HCT116 (cell line): ENCODE results near the gene CDH23.

Source experiments
- CTCF ChIP-seq, 3 experiments: fragments of 200-600 bp in 1 of 3; sonication (generic) in 1 of 3; IDR thresholded peaks in 2 of 3; conservative IDR thresholded peaks in 1 of 3; 2 replicates each; pipeline ENCODE4 v1.5.1; 2012 to 2017; ENCODE audit warnings: low read depth in 2 of 3, low read length in 2 of 3, antibody characterized with exemption in 1 of 3, borderline replicate concordance in 1 of 3, control low read depth in 1 of 3, mild to moderate bottlenecking in 1 of 3, mixed read lengths in 1 of 3, mixed run types in 1 of 3, moderate library complexity in 1 of 3; ENCODE audit not compliant: insufficient read depth in 1 of 3
- RAD21 ChIP-seq: IDR thresholded peaks from 2 replicates; pipeline ENCODE4 v1.6.1; 2012; ENCODE audit warnings: low read depth, mild to moderate bottlenecking

- no peak for TF ChIP-seq RAD21
- TF ChIP-seq CTCF (IDR thresholded peaks at IDR 0.05 in 2 of 3, conservative IDR thresholded peaks at IDR 0.05 in 1 of 3; ENCODE audit: borderline replicate concordance in 1 of 3, insufficient read depth in 1 of 3, low read depth in 2 of 3, low read length in 2 of 3) = no peak
These were observed 47.9 kb upstream of the CDH23 start for GRCh38 chr10:71348850-71349249.
